GM12878 (cell line): ENCODE measurements around the gene LDB2. TPM values are rescaled to one million over a fixed set of nuclear protein-coding genes. Genes with fewer than 3 reads are reported as not detected.

Experiments used
- ATAC-seq: fragments of 200-7000 bp; cut with Tn5 transposase; 3 replicates; pipeline ENCODE4 v1.9.1; 2020; ENCODE audit warnings: mild to moderate bottlenecking, moderate library complexity
- BruUV-seq: library from RNA; stranded (reverse); fragments of 400-500 nt; replicated peaks from 2 replicates; lab custom pipeline; 2021; lab: Mats Ljungman, UMichigan
- CTCF ChIA-PET: fragments of 300-600 bp; sonication (Branson Sonifier 250); formaldehyde crosslinking; extraction: SDS; loops from one replicate; lab custom pipeline; 2021; ENCODE audit warnings: inconsistent platforms; lab: Yijun Ruan, JAX
- POLR2A ChIA-PET: fragments of 350-600 bp; formaldehyde crosslinking; extraction: SDS; loops from one replicate; lab custom pipeline; 2021; ENCODE audit warnings: inconsistent platforms; lab: Charles Lee
- RAD21 ChIA-PET: fragments of 300-600 bp; sonication (Branson Sonifier 250); formaldehyde crosslinking; loops from one replicate; lab custom pipeline; 2023; ENCODE audit warnings: antibody characterized with exemption; ENCODE audit not compliant: unreplicated experiment; lab: Charles Lee
- SMC1A ChIA-PET: fragments of 300-600 bp; sonication (Branson Sonifier 250); formaldehyde crosslinking; loops from one replicate; lab custom pipeline; 2023; ENCODE audit not compliant: unreplicated experiment, uncharacterized antibody; lab: Charles Lee
- DNase-seq: peaks from one replicate; pipeline ENCODE4 v3.0.0-alpha.2; 2011; ENCODE audit warnings: low read depth, low spot score
- FAIRE-seq: peaks from 3 replicates; lab custom pipeline; 2011; peaks lifted over from hg19 to GRCh38; lab: Jason Lieb, UNC
- H2AFZ ChIP-seq: 2 replicates; pipeline ENCODE4 v1.6.0; 2011; ENCODE audit warnings: low read depth, low read length, control low read depth; ENCODE audit not compliant: control insufficient read depth
- H3K27ac ChIP-seq: 2 replicates; pipeline ENCODE4 v1.5.1; 2011; ENCODE audit warnings: control low read depth; ENCODE audit not compliant: control insufficient read depth, insufficient read depth
- H3K27me3 ChIP-seq, 2 experiments: replicated peaks in 1 of 2; 2 replicates each; pipeline versions ENCODE4 v1.6.0 to v1.6.1; 2011; ENCODE audit warnings: low read length in 1 of 2; ENCODE audit not compliant: control insufficient read depth in 2 of 2, insufficient read depth in 2 of 2
- H3K36me3 ChIP-seq, 2 experiments: 2 replicates each; pipeline ENCODE4 v1.5.1; 2011; ENCODE audit warnings: low read length in 1 of 2; ENCODE audit not compliant: control insufficient read depth in 2 of 2, insufficient read depth in 2 of 2
- H3K4me1 ChIP-seq: 2 replicates; pipeline ENCODE4 v1.6.1; 2011; ENCODE audit warnings: mild to moderate bottlenecking, low read length, moderate library complexity, mixed read lengths; ENCODE audit not compliant: control insufficient read depth, insufficient read depth
- H3K4me2 ChIP-seq: 2 replicates; pipeline ENCODE4 v1.6.0; 2011; ENCODE audit warnings: control low read depth; ENCODE audit not compliant: control insufficient read depth, insufficient read depth
- H3K4me3 ChIP-seq: fragments of 200-600 bp; sonication (generic); 2 replicates; pipeline ENCODE4 v1.5.1; 2016
- H3K79me2 ChIP-seq: 2 replicates; pipeline ENCODE4 v1.6.0; 2011; ENCODE audit warnings: low read length; ENCODE audit not compliant: control insufficient read depth, insufficient read depth
- H3K9ac ChIP-seq: 2 replicates; pipeline ENCODE4 v1.8.0; 2011; ENCODE audit warnings: low read length, control low read depth, mixed read lengths; ENCODE audit not compliant: control insufficient read depth, insufficient read depth
- H3K9me3 ChIP-seq: replicated peaks from 3 replicates; pipeline ENCODE4 v1.5.1; 2011; ENCODE audit warnings: mild to moderate bottlenecking, low read length; ENCODE audit not compliant: control insufficient read depth, insufficient read depth
- H4K20me1 ChIP-seq: 2 replicates; pipeline ENCODE4 v1.6.0; 2011; ENCODE audit not compliant: control insufficient read depth, insufficient read depth
- BCLAF1 ChIP-seq: fragments of 450-650 bp; IDR thresholded peaks from 2 replicates; pipeline ENCODE4 v1.6.1; 2017; ENCODE audit warnings: antibody characterized with exemption, mild to moderate bottlenecking, moderate library complexity
- BRCA1 ChIP-seq: IDR thresholded peaks from 2 replicates; pipeline ENCODE4 v1.6.1; 2011; ENCODE audit warnings: low read depth, low read length, improper control_type of control experiment
- IRF3 ChIP-seq: fragments of 450-650 bp; IDR thresholded peaks from 2 replicates; pipeline ENCODE4 v1.6.1; 2014; ENCODE audit warnings: mild to moderate bottlenecking
- JUNB ChIP-seq: IDR thresholded peaks from 2 replicates; pipeline ENCODE4 v1.6.1; 2016; ENCODE audit warnings: antibody characterized with exemption, mild to moderate bottlenecking
- PAX8 ChIP-seq: fragments of 450-650 bp; IDR thresholded peaks from 2 replicates; pipeline ENCODE4 v1.6.1; 2017; ENCODE audit warnings: mild to moderate bottlenecking, moderate library complexity
- PML ChIP-seq: IDR thresholded peaks from 2 replicates; pipeline ENCODE4 v1.6.1; 2012; ENCODE audit warnings: low read length, inconsistent platforms
- RBBP5 ChIP-seq: fragments of 200-600 bp; sonication (generic); conservative IDR thresholded peaks from 2 replicates; pipeline ENCODE4 v1.6.1; 2016
- SMARCA5 ChIP-seq: fragments of 450-650 bp; IDR thresholded peaks from 2 replicates; pipeline ENCODE4 v1.6.1; 2017; ENCODE audit warnings: mild to moderate bottlenecking
- STAT1 ChIP-seq: fragments of 450-650 bp; conservative IDR thresholded peaks from 2 replicates; pipeline ENCODE4 v1.6.1; 2014; ENCODE audit warnings: antibody characterized with exemption, mild to moderate bottlenecking
- TAF1 ChIP-seq: IDR thresholded peaks from 2 replicates; pipeline ENCODE4 v1.6.1; 2011; ENCODE audit warnings: mild to moderate bottlenecking, low read depth, low read length, borderline replicate concordance
- WGBS: methylation state at CpG from one replicate; pipeline ENCODE4 v1.1.6; 2016; ENCODE audit warnings: low lambda C conversion rate; ENCODE audit not compliant: insufficient replicate concordance, insufficient coverage; ENCODE audit errors: missing lambda C conversion rate; 5-methylcytosine and 5-hydroxymethylcytosine counted together
- in situ Hi-C: fragments of 300-500 bp; cut with MboI; formaldehyde crosslinking; loops from 9 replicates; pipeline ENCODE4 v1.14.3; 2018; ENCODE audit warnings: mixed read lengths
- intact Hi-C: fragments of 100-400 bp; cut with micrococcal nuclease; formaldehyde crosslinking; loops from one replicate; pipeline ENCODE4 v1.14.2; 2022; ENCODE audit not compliant: unreplicated experiment
- polyA plus RNA-seq, 11 experiments: library from polyadenylated mRNA; depleted of rRNA in 4 of 11; unstranded in 6 of 11; stranded (reverse) in 5 of 11; fragments of >200 nt; fragmentation: Nextera tagmentation in 4 of 11; fragmentation: Illumina TruSeq in 1 of 11; extraction: Ambion mirVana in 4 of 11; extraction: Trizol in 1 of 11; gene quantifications; 1 replicate in 1 of 11; 2 replicates in 10 of 11; pipeline versions ENCODE4 v1.2.1 to v1.2.3, GENCODE V29; 2011 to 2016; ENCODE audit warnings: inconsistent platforms in 2 of 11, missing spikeins in 2 of 11, low read depth in 1 of 11
- total RNA-seq, 4 experiments: library from RNA; depleted of rRNA in 3 of 4; stranded (reverse); fragments of >200 nt in 3 of 4; fragmentation: Illumina TruSeq in 1 of 4; extraction: Trizol in 1 of 4; gene quantifications; 2 replicates each; pipeline versions ENCODE4 v1.2.1 to v1.2.3, GENCODE V29; 2013 to 2021
- TF ChIP-seq, protein P1 (sequence below): fragments of 450-650 bp; IDR thresholded peaks from 2 replicates; pipeline ENCODE4 v1.6.1; 2017; ENCODE audit warnings: borderline replicate concordance

The LDB2 gene
- total and polyA plus RNA-seq, 10 of the 15 experiments (the other 5 are each of a cell fraction or from before 2014, with no cell fraction given) = 0.15 TPM; not detected in 9

- Histone ChIP-seq H3K27ac (no peak overlapping the region), H3K9ac (no peak overlapping the region), H3K79me2 (no peaks in the 10 kb centered on the region), H3K4me2 (no peak overlapping the region), H3K4me1 (no peaks in the 10 kb centered on the region), H4K20me1 (no peaks in the 10 kb centered on the region), H3K27me3 (no peaks in the 10 kb centered on the region), H2AFZ (no peak overlapping the region), H3K9me3 (no peaks in the 10 kb centered on the region), H3K36me3 (no peaks in the 10 kb centered on the region), H3K4me3 (no peak overlapping the region)
- ATAC-seq (no peak), FAIRE-seq (no peak), DNase-seq (no peak)
- BruUV-seq = no TSS peak
- WGBS = 2% methylated on average over 3 of the region's 3 CpGs
- TF ChIP-seq RBBP5 (no peak), JUNB (no peak), STAT1 (no peak), BCLAF1 (no peak), IRF3 (no peak), SMARCA5 (no peak), TAF1 (no peak), PML (no peak), PAX8 (no peak), BRCA1 (no peak)
- TF ChIP-seq, protein P1, sequence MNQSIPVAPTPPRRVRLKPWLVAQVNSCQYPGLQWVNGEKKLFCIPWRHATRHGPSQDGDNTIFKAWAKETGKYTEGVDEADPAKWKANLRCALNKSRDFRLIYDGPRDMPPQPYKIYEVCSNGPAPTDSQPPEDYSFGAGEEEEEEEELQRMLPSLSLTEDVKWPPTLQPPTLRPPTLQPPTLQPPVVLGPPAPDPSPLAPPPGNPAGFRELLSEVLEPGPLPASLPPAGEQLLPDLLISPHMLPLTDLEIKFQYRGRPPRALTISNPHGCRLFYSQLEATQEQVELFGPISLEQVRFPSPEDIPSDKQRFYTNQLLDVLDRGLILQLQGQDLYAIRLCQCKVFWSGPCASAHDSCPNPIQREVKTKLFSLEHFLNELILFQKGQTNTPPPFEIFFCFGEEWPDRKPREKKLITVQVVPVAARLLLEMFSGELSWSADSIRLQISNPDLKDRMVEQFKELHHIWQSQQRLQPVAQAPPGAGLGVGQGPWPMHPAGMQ = no peak
- ChIA-PET SMC1A (interaction anchor here (0.6 kb wide), 1 partner anchor 43 kb away, joined by 3 read pairs; no protein-coding TSS in a partner anchor), POLR2A (no interaction called here), RAD21 (no interaction called here), CTCF (no interaction called here)
- in situ Hi-C loops (no loop called here), intact Hi-C loops (no loop called here)
Measured at GRCh38 chr4:16802044-16802443, 96.4 kb downstream of the LDB2 start.
